Renal cortical epithelial cell (primary cell): ENCODE results near the gene ZC3HAV1. TPM values are rescaled to one million over a fixed set of nuclear protein-coding genes. Genes with fewer than 3 reads are reported as not detected.
A peak's percentile ranks its signal among the peaks of the same experiment; 100 is the strongest.

ENCODE experiments used
- DNase-seq: peaks from one replicate; pipeline ENCODE4 v3.0.0-alpha.2; 2011; ENCODE audit warnings: low read depth
- total RNA-seq: library from RNA; depleted of rRNA; stranded (reverse); fragments of >200 nt; gene quantifications from 2 replicates; pipeline ENCODE4 v1.2.3, GENCODE V29; 2014

ZC3HAV1 gene
- total RNA-seq, 1 donor from 2014 or later = 68.5 TPM

DNA sequence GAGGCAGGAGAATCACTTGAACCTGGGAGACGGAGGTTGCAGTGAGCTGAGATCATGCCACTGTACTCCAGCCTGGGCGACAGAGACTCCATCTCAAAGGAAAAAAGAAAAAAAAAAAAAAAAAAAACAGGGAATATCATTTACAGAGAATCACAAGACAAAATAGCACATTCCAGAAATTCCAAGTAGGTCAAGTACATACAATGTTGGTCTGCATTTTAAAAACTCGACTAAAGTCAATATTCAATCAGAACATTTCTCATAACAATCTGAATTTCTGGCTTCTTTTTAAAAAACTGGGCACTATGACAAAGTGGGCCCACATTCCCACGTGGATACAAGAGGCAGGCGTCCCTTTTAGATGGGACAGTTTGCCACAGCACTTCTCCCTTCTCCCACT is 86.4 kb downstream of the ZC3HAV1 start:
- DNase-seq = peak; percentile 18

GRCh38 chr7:139022286-139022685 is 87.2 kb downstream of the ZC3HAV1 start:
- DNase-seq = no peak

- no peak for DNase-seq
Measured at GRCh38 chr7:139018910-139019309, 90.6 kb downstream of the ZC3HAV1 start.

GRCh38 chr7:139016931-139017511 is 92.5 kb downstream of the ZC3HAV1 start:
- peak; percentile 67 for DNase-seq

GRCh38 chr7:139011373-139011772 is 98.1 kb downstream of the ZC3HAV1 start:
- no peak for DNase-seq

GRCh38 chr7:139004321-139005090 is 105.0 kb downstream of the ZC3HAV1 start:
- DNase-seq = no peak

DNA sequence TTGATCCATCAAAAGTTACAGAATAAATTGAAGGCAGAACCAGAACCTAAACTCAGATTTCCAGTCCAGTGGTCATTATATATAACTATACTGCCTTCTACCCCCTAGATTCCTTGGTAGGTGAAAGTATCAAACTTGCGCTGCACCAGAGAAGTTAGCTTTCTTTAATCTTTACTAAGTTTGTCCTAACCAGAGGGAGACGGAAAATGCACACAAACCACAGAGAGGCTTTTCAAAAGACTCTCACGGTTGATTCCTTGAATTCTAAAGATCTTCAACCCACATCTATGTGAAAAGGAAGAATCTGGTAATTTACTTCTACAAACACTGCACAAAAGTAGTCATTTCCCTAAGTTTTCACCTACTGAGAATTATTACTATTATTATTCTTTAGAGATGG is 110.1 kb downstream of the ZC3HAV1 start:
- no peak for DNase-seq

Other genes with a start within 250 kb of the ZC3HAV1 start
- 1.0 and 10.1 TPM in 2 replicates for gene KIAA1549, start 128.3 kb downstream of the ZC3HAV1 start, total RNA-seq
- 13.5 and 34.9 TPM in 2 replicates for gene ZC3HAV1L, start 73.7 kb downstream of the ZC3HAV1 start, total RNA-seq
- 3.8 and 13.4 TPM in 2 replicates for gene UBN2, start 121.5 kb upstream of the ZC3HAV1 start, total RNA-seq
- gene FMC1, start 231.6 kb upstream of the ZC3HAV1 start, total RNA-seq = 2.2 and 8.7 TPM in 2 replicates